IMR-90 (cell line): Measurements from ENCODE around the gene NCOA5. TPM values are rescaled to one million over a fixed set of nuclear protein-coding genes. Genes with fewer than 3 reads are reported as not detected.

Source experiments
- ATAC-seq: fragments of 200-7000 bp; cut with Tn5 transposase; 2 replicates; pipeline ENCODE4 v1.9.1; 2020; ENCODE audit warnings: low read depth, mild to moderate bottlenecking, moderate library complexity
- BruUV-seq: library from RNA; stranded (reverse); fragments of 400-500 nt; replicated peaks from 2 replicates; lab custom pipeline; 2021; lab: Mats Ljungman, UMichigan
- CTCF ChIA-PET: fragments of 300-600 bp; formaldehyde crosslinking; extraction: SDS; loops from one replicate; lab custom pipeline; 2021; ENCODE audit warnings: antibody characterized with exemption; lab: Yijun Ruan, JAX
- POLR2A ChIA-PET: fragments of 300-600 bp; sonication (Branson Sonifier 250); formaldehyde crosslinking; loops from one replicate; lab custom pipeline; 2022; ENCODE audit warnings: antibody characterized with exemption; ENCODE audit not compliant: unreplicated experiment; lab: Charles Lee
- DNase-seq: peaks from one replicate; pipeline ENCODE4 v3.0.0; 2013
- H2AFZ ChIP-seq: replicated peaks from 2 replicates; pipeline ENCODE3; 2013; ENCODE audit warnings: low read length, mild to moderate bottlenecking; ENCODE audit not compliant: poor library complexity
- H2AK5ac ChIP-seq: 2 replicates; pipeline ENCODE4 v1.6.1; 2013; ENCODE audit warnings: low read depth, low read length, inconsistent platforms
- H2AK9ac ChIP-seq: replicated peaks from 2 replicates; pipeline ENCODE3; 2013; ENCODE audit warnings: mild to moderate bottlenecking, low read depth, low read length, moderate library complexity; ENCODE audit not compliant: poor library complexity
- H2BK120ac ChIP-seq: 2 replicates; pipeline ENCODE4 v1.6.1; 2013; ENCODE audit warnings: low read depth, low read length, inconsistent platforms
- H2BK15ac ChIP-seq: 3 replicates; pipeline ENCODE4 v1.6.1; 2013; ENCODE audit warnings: low read depth, low read length, inconsistent platforms
- H2BK20ac ChIP-seq: 2 replicates; pipeline ENCODE4 v1.6.1; 2013; ENCODE audit warnings: low read depth, mild to moderate bottlenecking, inconsistent platforms, low read length, moderate library complexity
- H2BK5ac ChIP-seq: 2 replicates; pipeline ENCODE4 v1.6.1; 2013; ENCODE audit warnings: mild to moderate bottlenecking, low read depth, low read length, inconsistent platforms; ENCODE audit not compliant: poor library complexity, severe bottlenecking
- H3K14ac ChIP-seq: replicated peaks from 2 replicates; pipeline ENCODE4 v1.6.1; 2013; ENCODE audit warnings: low read depth, low read length, inconsistent platforms
- H3K18ac ChIP-seq: 2 replicates; pipeline ENCODE4 v1.6.1; 2013; ENCODE audit warnings: low read depth, low read length, control low read depth
- H3K23ac ChIP-seq: 2 replicates; pipeline ENCODE4 v1.6.1; 2013; ENCODE audit warnings: low read depth, low read length, inconsistent platforms
- H3K27ac ChIP-seq: 2 replicates; pipeline ENCODE4 v1.5.1; 2013; ENCODE audit warnings: mild to moderate bottlenecking, control low read depth, low read length; ENCODE audit not compliant: insufficient read depth
- H3K27me3 ChIP-seq: 2 replicates; pipeline ENCODE4 v1.6.1; 2013; ENCODE audit warnings: low read length; ENCODE audit not compliant: control insufficient read depth, insufficient read depth
- H3K36me3 ChIP-seq: 2 replicates; pipeline ENCODE4 v1.6.1; 2013; ENCODE audit warnings: low read length, mixed read lengths; ENCODE audit not compliant: control insufficient read depth, insufficient read depth
- H3K4ac ChIP-seq: 2 replicates; pipeline ENCODE4 v1.6.1; 2013; ENCODE audit warnings: low read depth, low read length, inconsistent platforms
- H3K4me1 ChIP-seq: 2 replicates; pipeline ENCODE4 v1.6.1; 2013; ENCODE audit warnings: low read length, mixed read lengths; ENCODE audit not compliant: control insufficient read depth, insufficient read depth
- H3K4me2 ChIP-seq: 2 replicates; pipeline ENCODE4 v1.6.1; 2013; ENCODE audit warnings: low read depth, mild to moderate bottlenecking, control low read depth, low read length, moderate library complexity
- H3K4me3 ChIP-seq: 2 replicates; pipeline ENCODE4 v1.5.1; 2013; ENCODE audit warnings: low read depth, mild to moderate bottlenecking, control low read depth, low read length, moderate library complexity; ENCODE audit not compliant: insufficient read depth
- H3K56ac ChIP-seq: 2 replicates; pipeline ENCODE4 v1.6.1; 2013; ENCODE audit warnings: low read length, inconsistent platforms; ENCODE audit not compliant: insufficient read depth; ENCODE audit errors: extremely low read depth
- H3K79me1 ChIP-seq, 2 experiments: 2 replicates each; pipeline ENCODE4 v1.6.1; 2013; ENCODE audit warnings: low read length in 2 of 2, inconsistent platforms in 1 of 2, low read depth in 1 of 2
- H3K9ac ChIP-seq: 2 replicates; pipeline ENCODE4 v1.6.1; 2013; ENCODE audit warnings: low read depth, low read length, control low read depth
- H3K9me1 ChIP-seq: 2 replicates; pipeline ENCODE4 v1.6.1; 2013; ENCODE audit warnings: low read length, inconsistent platforms; ENCODE audit not compliant: insufficient read depth
- H3K9me3 ChIP-seq: 2 replicates; pipeline ENCODE4 v1.6.1; 2013; ENCODE audit warnings: low read length; ENCODE audit not compliant: control insufficient read depth, insufficient read depth
- H4K20me1 ChIP-seq: 2 replicates; pipeline ENCODE4 v1.6.1; 2013; ENCODE audit warnings: low read length, inconsistent platforms; ENCODE audit not compliant: insufficient read depth
- H4K5ac ChIP-seq: 2 replicates; pipeline ENCODE4 v1.6.1; 2013; ENCODE audit warnings: mild to moderate bottlenecking, low read depth, low read length, control low read depth
- H4K8ac ChIP-seq, 2 experiments: 2 replicates each; pipeline ENCODE4 v1.6.1; 2013; ENCODE audit warnings: low read depth in 2 of 2, low read length in 2 of 2, control low read depth in 1 of 2, inconsistent platforms in 1 of 2
- H4K91ac ChIP-seq: 2 replicates; pipeline ENCODE4 v1.6.1; 2013; ENCODE audit warnings: low read depth, low read length, inconsistent platforms; ENCODE audit not compliant: insufficient read depth
- CEBPB ChIP-seq: IDR thresholded peaks from 2 replicates; pipeline ENCODE4 v1.6.1; 2012; ENCODE audit warnings: low read depth, low read length, improper control_type of control experiment
- CHD1 ChIP-seq: IDR thresholded peaks from 2 replicates; pipeline ENCODE4 v1.6.1; 2012; ENCODE audit warnings: low read depth, low read length, improper control_type of control experiment
- MAZ ChIP-seq: IDR thresholded peaks from 2 replicates; pipeline ENCODE4 v1.6.1; 2012; ENCODE audit warnings: low read depth, mild to moderate bottlenecking, low read length, improper control_type of control experiment, moderate library complexity, borderline replicate concordance
- POLR2A ChIP-seq: IDR thresholded peaks from 2 replicates; pipeline ENCODE4 v1.6.1; 2012; ENCODE audit warnings: mild to moderate bottlenecking, low read depth, low read length
- USF2 ChIP-seq: fragments of 150-350 bp; IDR thresholded peaks from 2 replicates; pipeline ENCODE4 v1.6.1; 2017; ENCODE audit warnings: mild to moderate bottlenecking, antibody characterized with exemption, low read length, low read depth
- WGBS, 2 experiments: methylation state at CpG; one replicate each; pipeline versions ENCODE4 v1.1.5 to v1.1.7; 2013; ENCODE audit warnings: missing lambda C conversion rate in 2 of 2; ENCODE audit not compliant: insufficient read length in 1 of 2; ENCODE audit errors: extremely low coverage in 2 of 2; 5-methylcytosine and 5-hydroxymethylcytosine counted together
- dilution Hi-C: fragments of 300-500 bp; cut with HindIII; formaldehyde crosslinking; loops from one replicate; pipeline ENCODE4 v1.14.3; 2018; ENCODE audit warnings: low sequenced_read_pairs; ENCODE audit not compliant: unreplicated experiment
- in situ Hi-C: fragments of 300-500 bp; cut with MboI; formaldehyde crosslinking; loops from 3 replicates; pipeline ENCODE4 v1.14.3; 2019; ENCODE audit warnings: low sequenced_read_pairs, inconsistent platforms, mixed read lengths
- intact Hi-C: fragments of 100-400 bp; cut with micrococcal nuclease; formaldehyde crosslinking; loops from 2 replicates; pipeline ENCODE4 v1.10.0; 2022
- polyA plus RNA-seq, 3 experiments: library from polyadenylated mRNA; depleted of rRNA; stranded (reverse); fragments of >200 nt; gene quantifications; 2 replicates each; pipeline ENCODE4 v1.2.3, GENCODE V29; 2012; ENCODE audit warnings: low replicate concordance in 1 of 3
- total RNA-seq: library from RNA; depleted of rRNA; stranded (reverse); fragments of >200 nt; gene quantifications from 2 replicates; pipeline ENCODE4 v1.2.3, GENCODE V29; 2012

The NCOA5 gene
- total and polyA plus RNA-seq, 2 of the 4 experiments (the other 2 are of a cell fraction), result 17.4 to 20.6 TPM

- H4K5ac ChIP-seq, result no peak overlapping the region
- H3K23ac ChIP-seq, result no peak overlapping the region
- TF ChIP-seq MAZ (no peak), CEBPB (no peak), CHD1 (no peak), POLR2A (no peak), USF2 (no peak)
- H3K56ac ChIP-seq, result no peak overlapping the region
- H3K36me3 ChIP-seq, result no peaks in the 10 kb centered on the region
- BruUV-seq, result no TSS peak
- H3K4ac ChIP-seq, result no peak overlapping the region
- no peak overlapping the region for H3K4me3 ChIP-seq
- H2BK15ac ChIP-seq, result no peak overlapping the region
- ATAC-seq (no peak), DNase-seq (no peak)
- no peak overlapping the region for H3K18ac ChIP-seq
- H4K20me1 ChIP-seq, result peaks cover 5% of the 10 kb centered on the region
- H2BK5ac ChIP-seq, result no peak overlapping the region
- dilution Hi-C loops (no loop called here), in situ Hi-C loops (no loop called here), intact Hi-C loops (no loop called here)
- no peaks in the 10 kb centered on the region; the same call in 1 of the 2 replicates for H3K9me1 ChIP-seq
- ChIA-PET POLR2A (no interaction called here), CTCF (no interaction called here)
- 52% methylated on average over 3 of the region's 8 CpGs; no CpG with 5 or more reads in 1 of the 2 experiments for WGBS, 2 experiments
- H4K8ac ChIP-seq, result no peak overlapping the region
- no peaks in the 10 kb centered on the region for H3K9me3 ChIP-seq
- H2BK120ac ChIP-seq, result no peak overlapping the region
- no peak overlapping the region for H2AK9ac ChIP-seq
- H4K91ac ChIP-seq, result no peak overlapping the region
- no peaks in the 10 kb centered on the region for H3K79me1 ChIP-seq
- H2AK5ac ChIP-seq, result no peak overlapping the region
- no peak overlapping the region for H3K4me2 ChIP-seq
- no peak overlapping the region for H3K14ac ChIP-seq
- H3K27me3 ChIP-seq, result peaks cover 10% of the 10 kb centered on the region; the same call in 1 of the 2 replicates
- no peaks in the 10 kb centered on the region; the same call in 1 of the 2 replicates for H3K4me1 ChIP-seq
- H2BK20ac ChIP-seq, result no peak overlapping the region
- H3K27ac ChIP-seq, result no peak overlapping the region
- H2AFZ ChIP-seq, result no peak overlapping the region
- no peak overlapping the region for H3K9ac ChIP-seq
Measured at GRCh38 chr20:46053416-46053815, 36.3 kb downstream of the NCOA5 start.
